Keratinocyte (primary cell): ENCODE measurements around the gene FGF11. TPM values are rescaled to one million over a fixed set of nuclear protein-coding genes. Genes with fewer than 3 reads are reported as not detected.

ENCODE experiments used
- DNase-seq: peaks from one replicate; pipeline ENCODE4 v3.0.0-alpha.2; 2011; ENCODE audit warnings: low read depth, missing footprints, low spot score
- FAIRE-seq: peaks from 2 replicates; lab custom pipeline; 2011; peaks lifted over from hg19 to GRCh38; lab: Jason Lieb, UNC
- H2AFZ ChIP-seq: 2 replicates; pipeline ENCODE4 v1.6.0; 2012; ENCODE audit warnings: low read length, control low read depth, inconsistent platforms; ENCODE audit not compliant: control insufficient read depth
- H3K27ac ChIP-seq: 2 replicates; pipeline ENCODE4 v1.5.1; 2011; ENCODE audit warnings: low read length; ENCODE audit not compliant: control insufficient read depth, insufficient read depth
- H3K27me3 ChIP-seq: 3 replicates; pipeline ENCODE4 v1.6.0; 2011; ENCODE audit warnings: low read length; ENCODE audit not compliant: control insufficient read depth, insufficient read depth; ENCODE audit errors: extremely low read depth
- H3K36me3 ChIP-seq, 2 experiments: 2 replicates in 1 of 2; 3 replicates in 1 of 2; pipeline ENCODE4 v1.5.1; 2011; ENCODE audit warnings: low read length in 2 of 2, mild to moderate bottlenecking in 1 of 2; ENCODE audit not compliant: control insufficient read depth in 2 of 2, insufficient read depth in 2 of 2; ENCODE audit errors: extremely low read depth in 1 of 2
- H3K4me1 ChIP-seq: 3 replicates; pipeline ENCODE4 v1.5.1; 2011; ENCODE audit warnings: low read length; ENCODE audit not compliant: control insufficient read depth, insufficient read depth; ENCODE audit errors: extremely low read depth
- H3K4me2 ChIP-seq: 3 replicates; pipeline ENCODE4 v1.6.0; 2011; ENCODE audit warnings: low read depth, low read length; ENCODE audit not compliant: control insufficient read depth, insufficient read depth; ENCODE audit errors: extremely low read depth
- H3K4me3 ChIP-seq, 3 experiments: fragments of 200-600 bp in 1 of 3; sonication (generic) in 1 of 3; 2 replicates in 2 of 3; 3 replicates in 1 of 3; pipeline ENCODE4 v1.5.1; 2011 to 2016; ENCODE audit warnings: low read length in 3 of 3, mild to moderate bottlenecking in 3 of 3, control low read depth in 2 of 3, inconsistent platforms in 1 of 3, low read depth in 1 of 3, mixed read lengths in 1 of 3, mixed run types in 1 of 3, moderate library complexity in 1 of 3; ENCODE audit not compliant: control insufficient read depth in 2 of 3, insufficient read depth in 2 of 3; ENCODE audit errors: extremely low read depth in 1 of 3
- H3K79me2 ChIP-seq: 2 replicates; pipeline ENCODE4 v1.6.0; 2012; ENCODE audit warnings: low read length; ENCODE audit not compliant: control insufficient read depth, insufficient read depth
- H3K9ac ChIP-seq: 3 replicates; pipeline ENCODE4 v1.6.0; 2011; ENCODE audit warnings: low read length; ENCODE audit not compliant: control insufficient read depth, insufficient read depth; ENCODE audit errors: extremely low read depth
- H3K9me1 ChIP-seq: 3 replicates; pipeline ENCODE4 v1.6.0; 2011; ENCODE audit warnings: low read length; ENCODE audit not compliant: control insufficient read depth, insufficient read depth; ENCODE audit errors: extremely low read depth
- H3K9me3 ChIP-seq: 2 replicates; pipeline ENCODE4 v1.5.1; 2012; ENCODE audit warnings: low read depth, low read length; ENCODE audit not compliant: control insufficient read depth
- H4K20me1 ChIP-seq: 3 replicates; pipeline ENCODE4 v1.6.0; 2011; ENCODE audit warnings: low read length; ENCODE audit not compliant: control insufficient read depth, insufficient read depth; ENCODE audit errors: extremely low read depth
- CTCF ChIP-seq, 3 experiments: IDR thresholded peaks in 1 of 3; conservative IDR thresholded peaks in 1 of 3; optimal IDR thresholded peaks in 1 of 3; 2 replicates in 2 of 3; 3 replicates in 1 of 3; pipeline versions ENCODE3 to v1.5.1; 2011; ENCODE audit warnings: low read length in 3 of 3, mild to moderate bottlenecking in 3 of 3, moderate library complexity in 2 of 3, control low read depth in 1 of 3, inconsistent platforms in 1 of 3; ENCODE audit not compliant: insufficient read depth in 2 of 3; ENCODE audit errors: extremely low read depth in 1 of 3
- EZH2 ChIP-seq: IDR thresholded peaks from one replicate; pipeline ENCODE4 v1.6.1; 2012; ENCODE audit warnings: inconsistent platforms, mild to moderate bottlenecking, low read length, moderate library complexity
- dilution Hi-C: fragments of 300-500 bp; cut with MboI; formaldehyde crosslinking; loops from one replicate; pipeline ENCODE4 v1.7.0; 2020; ENCODE audit warnings: low sequenced_read_pairs; ENCODE audit not compliant: extremely low pct_ligation_motif_present
- polyA plus RNA-seq, 5 experiments: library from polyadenylated mRNA; depleted of rRNA in 3 of 5; stranded (reverse) in 3 of 5; stranded (forward) in 1 of 5; unstranded in 1 of 5; fragments of >200 nt; gene quantifications; 1 replicate in 1 of 5; 2 replicates in 3 of 5; 3 replicates in 1 of 5; pipeline versions ENCODE4 v1.2.1 to v1.2.3, GENCODE V29; 2011 to 2012; ENCODE audit warnings: missing spikeins in 2 of 5, low read depth in 1 of 5, low replicate concordance in 1 of 5

FGF11 gene
- polyA plus RNA-seq, 1 donor (not counting 4 experiments of a cell fraction or from before 2014, with no cell fraction given), result 30.4 TPM

- H3K79me2 ChIP-seq, result peaks cover 5% of the 10 kb centered on the region
- H3K4me1 ChIP-seq, result peaks cover 15% of the 10 kb centered on the region
- TF ChIP-seq EZH2 (no peak), CTCF (optimal IDR thresholded peaks at IDR 0.05 in 1 of 3, IDR thresholded peaks at IDR 0.05 in 1 of 3, conservative IDR thresholded peaks at IDR 0.05 in 1 of 3; ENCODE audit: extremely low read depth in 1 of 3, insufficient read depth in 2 of 3, low read length in 3 of 3) (no peak)
- FAIRE-seq, result peak; percentile 87
- dilution Hi-C loops, result no loop called here
- DNase-seq, result peak; percentile 97
- H3K36me3 ChIP-seq, result no peaks in the 10 kb centered on the region
- H3K4me2 ChIP-seq, result peak within 1 kb of the TSS; percentile 89
- H3K27ac ChIP-seq, result peak within 1 kb of the TSS; percentile 70
- peaks cover 3% of the 10 kb centered on the region for H3K9me1 ChIP-seq
- H4K20me1 ChIP-seq, result no peaks in the 10 kb centered on the region
- peak within 1 kb of the TSS; percentile 60 to 86 (median 84) for H3K4me3 ChIP-seq
- H2AFZ ChIP-seq, result peak within 1 kb of the TSS; percentile 86
- no peaks in the 10 kb centered on the region for H3K27me3 ChIP-seq
- H3K9me3 ChIP-seq, result no peaks in the 10 kb centered on the region
- peak within 1 kb of the TSS; percentile 78 for H3K9ac ChIP-seq
Measured at GRCh38 chr17:7403977-7404736, 35.2 kb upstream of the FGF11 start, which contains the start of gene TMEM256. TMEM256 (minus strand) TSS chr17:7404097; CDS start chr17:7404084, 13 bp downstream.

- DNase-seq, result no peak
- H3K27ac ChIP-seq, result peak overlapping the region; percentile 70
- peaks cover 0 to 2% of the 10 kb centered on the region in 2 experiments for H3K36me3 ChIP-seq
- H3K27me3 ChIP-seq, result no peaks in the 10 kb centered on the region
- no peaks in the 10 kb centered on the region for H3K9me3 ChIP-seq
- peak overlapping the region; percentile 85 for H3K4me2 ChIP-seq
- H3K9me1 ChIP-seq, result no peaks in the 10 kb centered on the region
- TF ChIP-seq EZH2 (no peak), CTCF (optimal IDR thresholded peaks at IDR 0.05 in 1 of 3, IDR thresholded peaks at IDR 0.05 in 1 of 3, conservative IDR thresholded peaks at IDR 0.05 in 1 of 3; ENCODE audit: extremely low read depth in 1 of 3, insufficient read depth in 2 of 3, low read length in 3 of 3) (no peak)
- H3K79me2 ChIP-seq, result peaks cover 5% of the 10 kb centered on the region
- H4K20me1 ChIP-seq, result no peaks in the 10 kb centered on the region
- dilution Hi-C loops, result no loop called here
- H3K4me1 ChIP-seq, result peaks cover 15% of the 10 kb centered on the region
- H3K4me3 ChIP-seq, result peak overlapping the region; percentile 53 to 72 (median 55)
- H2AFZ ChIP-seq, result peak overlapping the region; percentile 86
- H3K9ac ChIP-seq, result peak overlapping the region; percentile 78
- no peak for FAIRE-seq
Measured at GRCh38 chr17:7404737-7405349, 34.5 kb upstream of the FGF11 start.
